ENCODE data around the gene RALGAPB.

- TF ChIP-seq POLR2A (IDR thresholded peaks at IDR 0.05; ENCODE audit: low read length) = no peak
- TF ChIP-seq GATA1 (IDR thresholded peaks at IDR 0.05; ENCODE audit: low read depth, low read length) = no peak
Observed at GRCh38 chr20:38505091-38505455, 32.4 kb downstream of the RALGAPB start.

Data from erythroblast (primary cell).